HepG2 (cell line): ENCODE data around the gene GSK3A. TPM values are rescaled to one million over a fixed set of nuclear protein-coding genes. Genes with fewer than 3 reads are reported as not detected.

ENCODE experiments used
- ARHGAP35 ChIP-seq: sonication (generic); formaldehyde crosslinking; IDR thresholded peaks from 2 replicates; pipeline ENCODE4 v1.9.0; 2022; ENCODE audit warnings: mild to moderate bottlenecking, inconsistent platforms, moderate library complexity, missing genetic modification reagents, borderline replicate concordance
- ARID2 ChIP-seq: sonication (generic); formaldehyde crosslinking; IDR thresholded peaks from 2 replicates; pipeline ENCODE4 v1.8.1; 2022; ENCODE audit warnings: mild to moderate bottlenecking, missing genetic modification reagents, borderline replicate concordance
- DMAP1 ChIP-seq: IDR thresholded peaks from 2 replicates; pipeline ENCODE4 v1.6.1; 2016
- HDAC2 ChIP-seq: sonication (generic); formaldehyde crosslinking; IDR thresholded peaks from 2 replicates; pipeline ENCODE4 v1.4.0; 2020; ENCODE audit warnings: missing genetic modification reagents
- ISL2 ChIP-seq: sonication (generic); formaldehyde crosslinking; IDR thresholded peaks from 2 replicates; pipeline ENCODE4 v1.5.0; 2020; ENCODE audit warnings: missing genetic modification reagents
- JARID2 ChIP-seq: sonication (generic); formaldehyde crosslinking; IDR thresholded peaks from 2 replicates; pipeline ENCODE4 v1.8.1; 2023; ENCODE audit warnings: missing genetic modification reagents, inconsistent platforms; ENCODE audit not compliant: insufficient replicate concordance
- RBFOX2 ChIP-seq: fragments of 200-400 bp; formaldehyde crosslinking; IDR thresholded peaks from 2 replicates; pipeline ENCODE4 v1.6.1; 2017; ENCODE audit warnings: low read depth, mild to moderate bottlenecking, low read length
- TCF12 ChIP-seq, 2 experiments: fragments of 450-650 bp in 1 of 2; sonication (generic) in 1 of 2; formaldehyde crosslinking in 1 of 2; IDR thresholded peaks; 2 replicates each; pipeline versions ENCODE4 v1.6.1 to v1.8.0; 2017 to 2022; ENCODE audit warnings: antibody characterized with exemption in 1 of 2, mild to moderate bottlenecking in 1 of 2, missing genetic modification reagents in 1 of 2, moderate library complexity in 1 of 2
- ZFP82 ChIP-seq: sonication (generic); formaldehyde crosslinking; IDR thresholded peaks from 2 replicates; pipeline ENCODE4 v1.5.1; 2020; ENCODE audit warnings: mild to moderate bottlenecking, missing genetic modification reagents, borderline replicate concordance
- ZNF17 ChIP-seq: sonication (generic); formaldehyde crosslinking; IDR thresholded peaks from 2 replicates; pipeline ENCODE4 v1.5.0; 2020; ENCODE audit warnings: mild to moderate bottlenecking, missing genetic modification reagents
- ZNF253 ChIP-seq: sonication (generic); formaldehyde crosslinking; IDR thresholded peaks from 2 replicates; pipeline ENCODE4 v1.8.0; 2022; ENCODE audit warnings: mild to moderate bottlenecking, missing genetic modification reagents, borderline replicate concordance
- ZNF616 ChIP-seq: sonication (generic); formaldehyde crosslinking; IDR thresholded peaks from 2 replicates; pipeline ENCODE4 v1.5.0; 2020; ENCODE audit warnings: low read depth, mild to moderate bottlenecking, missing genetic modification reagents
- ZNF777 ChIP-seq: sonication (generic); formaldehyde crosslinking; IDR thresholded peaks from 2 replicates; pipeline ENCODE4 v1.4.0; 2020; ENCODE audit warnings: missing genetic modification reagents
- ZNF878 ChIP-seq: sonication (generic); formaldehyde crosslinking; IDR thresholded peaks from 2 replicates; pipeline ENCODE4 v1.8.1; 2023; ENCODE audit warnings: mild to moderate bottlenecking, missing genetic modification reagents, moderate library complexity
- polyA plus RNA-seq, 8 experiments: library from polyadenylated mRNA; depleted of rRNA in 3 of 8; stranded (reverse) in 7 of 8; unstranded in 1 of 8; fragments of >200 nt; fragmentation: Illumina TruSeq in 4 of 8; extraction: Trizol in 4 of 8; gene quantifications; 2 replicates each; pipeline versions ENCODE4 v1.2.1 to v1.2.3, GENCODE V29; 2011 to 2016; ENCODE audit warnings: low read depth in 4 of 8, missing spikeins in 1 of 8, mixed read lengths in 1 of 8; ENCODE audit not compliant: insufficient read depth in 1 of 8
- total RNA-seq, 5 experiments: library from RNA; depleted of rRNA; stranded (reverse); fragments of >200 nt; fragmentation: Illumina TruSeq; extraction: Trizol; gene quantifications; 2 replicates each; pipeline ENCODE4 v1.2.3, GENCODE V29; 2016; ENCODE audit warnings: low read depth in 1 of 5
- TF ChIP-seq, protein P1 (sequence below): sonication (generic); formaldehyde crosslinking; IDR thresholded peaks from 2 replicates; pipeline ENCODE4 v1.5.0; 2020; ENCODE audit warnings: mild to moderate bottlenecking, missing genetic modification reagents
- TF ChIP-seq, protein P2 (sequence below): sonication (generic); formaldehyde crosslinking; IDR thresholded peaks from 2 replicates; pipeline ENCODE4 v1.8.1; 2023; ENCODE audit warnings: missing genetic modification reagents, mild to moderate bottlenecking, borderline replicate concordance
- TF ChIP-seq, protein P3 (sequence below): sonication (generic); formaldehyde crosslinking; IDR thresholded peaks from 2 replicates; pipeline ENCODE4 v1.9.0; 2021; ENCODE audit warnings: missing genetic modification reagents, borderline replicate concordance
- TF ChIP-seq, protein P4 (sequence below): sonication (generic); formaldehyde crosslinking; IDR thresholded peaks from 2 replicates; pipeline ENCODE4 v1.5.1; 2020; ENCODE audit warnings: mild to moderate bottlenecking, missing genetic modification reagents, borderline replicate concordance

GSK3A gene
- total and polyA plus RNA-seq, 2 of the 13 experiments (the other 11 are each of a cell fraction or from before 2014, with no cell fraction given) = 16.9 to 52.5 TPM

DNA sequence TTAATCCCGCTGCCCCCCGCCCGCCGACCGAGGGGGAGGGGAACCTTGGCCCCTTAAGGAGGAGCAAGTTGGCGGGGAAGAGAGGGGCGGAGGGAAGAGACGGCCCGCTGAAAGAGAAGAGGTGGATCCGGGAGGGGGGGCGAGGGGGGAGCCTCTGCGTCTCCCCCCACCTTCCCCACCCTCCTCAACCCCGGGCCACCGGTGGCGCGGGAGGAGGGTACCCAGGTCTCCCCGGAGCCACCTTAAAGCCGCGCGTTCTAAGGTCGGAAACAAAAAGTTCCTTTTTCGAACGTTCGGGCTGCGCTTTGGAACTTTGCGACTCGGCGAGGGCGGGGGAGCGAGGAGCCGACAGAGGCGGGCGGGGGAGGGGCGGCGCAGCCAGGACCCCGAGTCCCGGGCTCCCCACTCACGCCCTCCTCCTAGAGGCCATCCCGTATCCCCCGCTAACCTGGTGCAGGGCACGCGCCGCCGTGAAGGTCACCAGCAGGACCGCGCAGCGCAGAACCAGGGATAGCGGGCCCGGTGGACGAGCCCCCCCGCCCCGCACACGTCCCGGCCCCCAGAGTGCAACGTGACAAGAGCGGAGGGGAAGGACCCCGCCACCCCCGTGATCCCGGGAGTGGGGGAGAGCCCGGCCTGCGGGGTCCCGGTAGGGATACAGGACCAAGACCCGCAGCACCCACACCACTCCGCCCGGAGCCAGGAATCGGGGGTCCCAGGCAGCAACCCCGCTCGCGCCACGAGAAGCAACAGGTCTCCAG lies 11.9 kb upstream of the GSK3A start (continued):
- TF ChIP-seq, protein P1, sequence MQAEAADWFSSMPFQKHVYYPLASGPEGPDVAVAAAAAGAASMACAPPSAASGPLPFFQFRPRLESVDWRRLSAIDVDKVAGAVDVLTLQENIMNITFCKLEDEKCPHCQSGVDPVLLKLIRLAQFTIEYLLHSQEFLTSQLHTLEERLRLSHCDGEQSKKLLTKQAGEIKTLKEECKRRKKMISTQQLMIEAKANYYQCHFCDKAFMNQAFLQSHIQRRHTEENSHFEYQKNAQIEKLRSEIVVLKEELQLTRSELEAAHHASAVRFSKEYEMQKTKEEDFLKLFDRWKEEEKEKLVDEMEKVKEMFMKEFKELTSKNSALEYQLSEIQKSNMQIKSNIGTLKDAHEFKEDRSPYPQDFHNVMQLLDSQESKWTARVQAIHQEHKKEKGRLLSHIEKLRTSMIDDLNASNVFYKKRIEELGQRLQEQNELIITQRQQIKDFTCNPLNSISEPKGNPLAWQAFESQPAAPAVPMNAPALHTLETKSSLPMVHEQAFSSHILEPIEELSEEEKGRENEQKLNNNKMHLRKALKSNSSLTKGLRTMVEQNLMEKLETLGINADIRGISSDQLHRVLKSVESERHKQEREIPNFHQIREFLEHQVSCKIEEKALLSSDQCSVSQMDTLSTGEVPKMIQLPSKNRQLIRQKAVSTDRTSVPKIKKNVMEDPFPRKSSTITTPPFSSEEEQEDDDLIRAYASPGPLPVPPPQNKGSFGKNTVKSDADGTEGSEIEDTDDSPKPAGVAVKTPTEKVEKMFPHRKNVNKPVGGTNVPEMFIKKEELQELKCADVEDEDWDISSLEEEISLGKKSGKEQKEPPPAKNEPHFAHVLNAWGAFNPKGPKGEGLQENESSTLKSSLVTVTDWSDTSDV = no peak
- 0 out of 2 replicates have a peak, but pooled peaks have one; percentile 60 for TF ChIP-seq ZNF878
- no peak for TF ChIP-seq ZFP82 (CRISPR knock-in tag)
- no peak for TF ChIP-seq ZNF253 (CRISPR knock-in tag)
- TF ChIP-seq ZNF777 (CRISPR knock-in tag) = no peak
- TF ChIP-seq, protein P2, sequence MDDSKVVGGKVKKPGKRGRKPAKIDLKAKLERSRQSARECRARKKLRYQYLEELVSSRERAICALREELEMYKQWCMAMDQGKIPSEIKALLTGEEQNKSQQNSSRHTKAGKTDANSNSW (CRISPR knock-in tag) = no peak
- TF ChIP-seq JARID2 = no peak
- TF ChIP-seq, protein P3, sequence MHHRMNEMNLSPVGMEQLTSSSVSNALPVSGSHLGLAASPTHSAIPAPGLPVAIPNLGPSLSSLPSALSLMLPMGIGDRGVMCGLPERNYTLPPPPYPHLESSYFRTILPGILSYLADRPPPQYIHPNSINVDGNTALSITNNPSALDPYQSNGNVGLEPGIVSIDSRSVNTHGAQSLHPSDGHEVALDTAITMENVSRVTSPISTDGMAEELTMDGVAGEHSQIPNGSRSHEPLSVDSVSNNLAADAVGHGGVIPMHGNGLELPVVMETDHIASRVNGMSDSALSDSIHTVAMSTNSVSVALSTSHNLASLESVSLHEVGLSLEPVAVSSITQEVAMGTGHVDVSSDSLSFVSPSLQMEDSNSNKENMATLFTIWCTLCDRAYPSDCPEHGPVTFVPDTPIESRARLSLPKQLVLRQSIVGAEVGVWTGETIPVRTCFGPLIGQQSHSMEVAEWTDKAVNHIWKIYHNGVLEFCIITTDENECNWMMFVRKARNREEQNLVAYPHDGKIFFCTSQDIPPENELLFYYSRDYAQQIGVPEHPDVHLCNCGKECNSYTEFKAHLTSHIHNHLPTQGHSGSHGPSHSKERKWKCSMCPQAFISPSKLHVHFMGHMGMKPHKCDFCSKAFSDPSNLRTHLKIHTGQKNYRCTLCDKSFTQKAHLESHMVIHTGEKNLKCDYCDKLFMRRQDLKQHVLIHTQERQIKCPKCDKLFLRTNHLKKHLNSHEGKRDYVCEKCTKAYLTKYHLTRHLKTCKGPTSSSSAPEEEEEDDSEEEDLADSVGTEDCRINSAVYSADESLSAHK = no peak
- TF ChIP-seq ARID2 (CRISPR knock-in tag) = no peak
- peak; percentile 61; the same call in 1 of the 2 replicates for TF ChIP-seq DMAP1 (CRISPR knock-in tag)
- no peak for TF ChIP-seq TCF12 (IDR thresholded peaks at IDR 0.05)
- TF ChIP-seq TCF12 (CRISPR knock-in tag; IDR thresholded peaks at IDR 0.05) = no peak
- TF ChIP-seq RBFOX2 = peak; percentile 82; the same call in 1 of the 2 replicates
- TF ChIP-seq, protein P4, sequence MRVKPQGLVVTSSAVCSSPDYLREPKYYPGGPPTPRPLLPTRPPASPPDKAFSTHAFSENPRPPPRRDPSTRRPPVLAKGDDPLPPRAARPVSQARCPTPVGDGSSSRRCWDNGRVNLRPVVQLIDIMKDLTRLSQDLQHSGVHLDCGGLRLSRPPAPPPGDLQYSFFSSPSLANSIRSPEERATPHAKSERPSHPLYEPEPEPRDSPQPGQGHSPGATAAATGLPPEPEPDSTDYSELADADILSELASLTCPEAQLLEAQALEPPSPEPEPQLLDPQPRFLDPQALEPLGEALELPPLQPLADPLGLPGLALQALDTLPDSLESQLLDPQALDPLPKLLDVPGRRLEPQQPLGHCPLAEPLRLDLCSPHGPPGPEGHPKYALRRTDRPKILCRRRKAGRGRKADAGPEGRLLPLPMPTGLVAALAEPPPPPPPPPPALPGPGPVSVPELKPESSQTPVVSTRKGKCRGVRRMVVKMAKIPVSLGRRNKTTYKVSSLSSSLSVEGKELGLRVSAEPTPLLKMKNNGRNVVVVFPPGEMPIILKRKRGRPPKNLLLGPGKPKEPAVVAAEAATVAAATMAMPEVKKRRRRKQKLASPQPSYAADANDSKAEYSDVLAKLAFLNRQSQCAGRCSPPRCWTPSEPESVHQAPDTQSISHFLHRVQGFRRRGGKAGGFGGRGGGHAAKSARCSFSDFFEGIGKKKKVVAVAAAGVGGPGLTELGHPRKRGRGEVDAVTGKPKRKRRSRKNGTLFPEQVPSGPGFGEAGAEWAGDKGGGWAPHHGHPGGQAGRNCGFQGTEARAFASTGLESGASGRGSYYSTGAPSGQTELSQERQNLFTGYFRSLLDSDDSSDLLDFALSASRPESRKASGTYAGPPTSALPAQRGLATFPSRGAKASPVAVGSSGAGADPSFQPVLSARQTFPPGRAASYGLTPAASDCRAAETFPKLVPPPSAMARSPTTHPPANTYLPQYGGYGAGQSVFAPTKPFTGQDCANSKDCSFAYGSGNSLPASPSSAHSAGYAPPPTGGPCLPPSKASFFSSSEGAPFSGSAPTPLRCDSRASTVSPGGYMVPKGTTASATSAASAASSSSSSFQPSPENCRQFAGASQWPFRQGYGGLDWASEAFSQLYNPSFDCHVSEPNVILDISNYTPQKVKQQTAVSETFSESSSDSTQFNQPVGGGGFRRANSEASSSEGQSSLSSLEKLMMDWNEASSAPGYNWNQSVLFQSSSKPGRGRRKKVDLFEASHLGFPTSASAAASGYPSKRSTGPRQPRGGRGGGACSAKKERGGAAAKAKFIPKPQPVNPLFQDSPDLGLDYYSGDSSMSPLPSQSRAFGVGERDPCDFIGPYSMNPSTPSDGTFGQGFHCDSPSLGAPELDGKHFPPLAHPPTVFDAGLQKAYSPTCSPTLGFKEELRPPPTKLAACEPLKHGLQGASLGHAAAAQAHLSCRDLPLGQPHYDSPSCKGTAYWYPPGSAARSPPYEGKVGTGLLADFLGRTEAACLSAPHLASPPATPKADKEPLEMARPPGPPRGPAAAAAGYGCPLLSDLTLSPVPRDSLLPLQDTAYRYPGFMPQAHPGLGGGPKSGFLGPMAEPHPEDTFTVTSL = no peak
- TF ChIP-seq ZNF17 (CRISPR knock-in tag) = no peak
- TF ChIP-seq ARHGAP35 (CRISPR knock-in tag) = no peak
- TF ChIP-seq ISL2 (CRISPR knock-in tag) = 0 out of 2 replicates have a peak, but pooled peaks have one; percentile 25
- TF ChIP-seq ZNF616 = no peak
- TF ChIP-seq HDAC2 (CRISPR knock-in tag) = no peak
